ENCODE results near the gene GM2A.

The GM2A gene

GRCh38 chr5:151213803-151214613 lies 39.0 kb upstream of the GM2A start:
- Histone ChIP-seq H3K27ac (peak overlapping the region; percentile 97), H3K4me1 (ENCODE audit: control insufficient read depth in 1 of 2, insufficient read depth in 1 of 2, low read depth in 1 of 2, low read length in 1 of 2) (peaks cover 93 to 95% of the 10 kb centered on the region in 2 experiments), H3K9me3 (no peaks in the 10 kb centered on the region), H3K4me3 (ENCODE audit: low read depth in 1 of 2, low read length in 1 of 2) (peak overlapping the region; percentile 54 to 62), H3K27me3 (no peaks in the 10 kb centered on the region), H3K36me3 (no peaks in the 10 kb centered on the region)
- TF ChIP-seq, protein P1, sequence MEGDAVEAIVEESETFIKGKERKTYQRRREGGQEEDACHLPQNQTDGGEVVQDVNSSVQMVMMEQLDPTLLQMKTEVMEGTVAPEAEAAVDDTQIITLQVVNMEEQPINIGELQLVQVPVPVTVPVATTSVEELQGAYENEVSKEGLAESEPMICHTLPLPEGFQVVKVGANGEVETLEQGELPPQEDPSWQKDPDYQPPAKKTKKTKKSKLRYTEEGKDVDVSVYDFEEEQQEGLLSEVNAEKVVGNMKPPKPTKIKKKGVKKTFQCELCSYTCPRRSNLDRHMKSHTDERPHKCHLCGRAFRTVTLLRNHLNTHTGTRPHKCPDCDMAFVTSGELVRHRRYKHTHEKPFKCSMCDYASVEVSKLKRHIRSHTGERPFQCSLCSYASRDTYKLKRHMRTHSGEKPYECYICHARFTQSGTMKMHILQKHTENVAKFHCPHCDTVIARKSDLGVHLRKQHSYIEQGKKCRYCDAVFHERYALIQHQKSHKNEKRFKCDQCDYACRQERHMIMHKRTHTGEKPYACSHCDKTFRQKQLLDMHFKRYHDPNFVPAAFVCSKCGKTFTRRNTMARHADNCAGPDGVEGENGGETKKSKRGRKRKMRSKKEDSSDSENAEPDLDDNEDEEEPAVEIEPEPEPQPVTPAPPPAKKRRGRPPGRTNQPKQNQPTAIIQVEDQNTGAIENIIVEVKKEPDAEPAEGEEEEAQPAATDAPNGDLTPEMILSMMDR (IDR thresholded peaks at IDR 0.05): peak; percentile 18

DNA sequence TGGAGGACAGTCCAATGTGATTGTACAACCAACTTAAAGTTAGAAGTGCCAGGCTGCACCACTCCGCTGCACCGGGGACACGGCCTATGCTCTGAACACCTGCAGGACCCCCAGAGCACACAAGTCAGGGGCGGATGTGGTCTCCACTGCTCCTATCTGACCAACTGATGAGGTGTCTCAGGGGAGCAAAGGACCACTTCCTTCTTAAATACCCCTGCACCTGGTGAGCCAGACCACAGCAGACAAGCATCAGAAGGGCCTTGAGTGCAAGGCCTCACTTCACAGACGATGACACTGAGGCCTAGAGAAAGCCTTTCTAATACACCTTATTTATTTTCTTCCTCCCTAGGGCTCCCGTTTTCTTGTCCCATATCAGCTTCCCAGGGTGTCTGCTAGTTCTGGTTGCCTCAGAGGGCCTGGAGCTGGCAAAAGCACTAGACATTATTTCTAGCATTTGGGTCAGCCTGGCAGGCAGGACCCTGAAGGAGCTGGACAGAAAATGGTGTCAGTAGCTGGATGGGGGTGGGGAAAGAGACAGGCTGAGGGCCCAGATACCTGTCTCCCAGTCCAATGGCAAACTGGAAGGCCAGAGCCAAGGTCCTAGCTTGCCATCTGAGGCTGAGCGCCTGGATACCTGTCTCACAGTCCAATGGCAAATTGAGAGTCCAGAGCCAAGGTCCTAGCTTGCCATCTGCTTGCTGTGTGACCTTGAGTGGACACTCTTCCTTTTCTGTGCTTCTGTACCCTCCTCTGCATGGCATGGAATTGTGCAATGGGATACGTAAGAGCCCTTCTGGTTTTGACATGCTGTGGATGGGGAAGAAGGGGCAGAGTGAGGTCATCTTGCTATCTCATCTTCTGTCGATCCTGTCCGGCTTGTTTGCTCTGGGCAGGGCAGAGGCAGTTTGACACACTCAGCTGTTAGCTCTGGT lies 38.1 kb upstream of the GM2A start:
- H3K4me3 ChIP-seq (ENCODE audit: low read depth in 1 of 2, low read length in 1 of 2): peak overlapping the region; percentile 54 to 62
- no peaks in the 10 kb centered on the region for H3K36me3 ChIP-seq
- no peaks in the 10 kb centered on the region for H3K27me3 ChIP-seq
- TF ChIP-seq, protein P1 (IDR thresholded peaks at IDR 0.05): peak; percentile 25
- H3K4me1 ChIP-seq (ENCODE audit: control insufficient read depth in 1 of 2, insufficient read depth in 1 of 2, low read depth in 1 of 2, low read length in 1 of 2): peaks cover 87 to 93% of the 10 kb centered on the region in 2 experiments
- no peaks in the 10 kb centered on the region for H3K9me3 ChIP-seq
- peak overlapping the region; percentile 97 for H3K27ac ChIP-seq

DNA sequence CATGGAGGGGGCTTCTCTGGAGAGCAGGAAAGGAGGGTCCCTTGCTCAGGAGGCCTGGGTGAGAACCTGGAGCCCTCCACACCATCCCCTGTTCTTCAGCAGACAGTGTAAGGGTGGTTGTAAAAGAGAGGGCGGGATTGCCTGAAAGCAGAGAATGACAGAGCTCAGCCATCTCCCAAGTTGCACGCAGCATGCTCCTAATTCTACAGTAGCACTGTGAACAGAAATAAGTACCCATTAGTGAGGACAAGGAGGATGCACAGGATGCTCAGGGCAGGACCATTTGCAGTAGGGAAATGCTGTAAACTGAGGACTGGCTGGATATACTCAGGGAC lies 37.5 kb upstream of the GM2A start:
- peak overlapping the region; percentile 97 for H3K27ac ChIP-seq
- peaks cover 87 to 93% of the 10 kb centered on the region in 2 experiments for H3K4me1 ChIP-seq (ENCODE audit: control insufficient read depth in 1 of 2, insufficient read depth in 1 of 2, low read depth in 1 of 2, low read length in 1 of 2)
- H3K36me3 ChIP-seq: no peaks in the 10 kb centered on the region
- peak overlapping the region; percentile 54 to 62 for H3K4me3 ChIP-seq (ENCODE audit: low read depth in 1 of 2, low read length in 1 of 2)
- TF ChIP-seq, protein P1 (IDR thresholded peaks at IDR 0.05): no peak
- no peaks in the 10 kb centered on the region for H3K27me3 ChIP-seq
- H3K9me3 ChIP-seq: no peaks in the 10 kb centered on the region

DNA sequence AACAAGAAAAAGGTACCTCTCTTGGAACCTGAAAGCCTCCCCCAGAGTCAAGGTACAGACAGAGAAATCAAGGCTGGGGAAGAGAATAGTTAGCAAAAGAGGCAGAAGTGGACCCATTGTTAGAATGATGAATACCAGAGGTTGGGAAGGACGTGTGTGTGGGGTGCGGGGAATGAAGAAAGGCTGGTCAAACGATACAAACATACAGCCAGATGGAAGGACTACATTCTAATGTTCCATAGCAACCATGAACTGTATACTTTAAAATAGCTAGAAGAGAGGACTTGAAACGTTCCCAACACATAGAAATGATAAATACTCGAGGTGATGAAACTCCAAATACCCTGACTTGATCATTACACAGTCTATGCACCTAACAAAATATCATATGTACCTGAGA lies 36.2 kb upstream of the GM2A start:
- no peaks in the 10 kb centered on the region for H3K9me3 ChIP-seq
- H3K36me3 ChIP-seq: no peaks in the 10 kb centered on the region
- H3K4me3 ChIP-seq (ENCODE audit: low read depth in 1 of 2, low read length in 1 of 2): no peak overlapping the region
- peak overlapping the region; percentile 97 for H3K27ac ChIP-seq
- H3K27me3 ChIP-seq: no peaks in the 10 kb centered on the region
- TF ChIP-seq, protein P1 (IDR thresholded peaks at IDR 0.05): no peak
- H3K4me1 ChIP-seq (ENCODE audit: control insufficient read depth in 1 of 2, insufficient read depth in 1 of 2, low read depth in 1 of 2, low read length in 1 of 2): peaks cover 87 to 93% of the 10 kb centered on the region in 2 experiments

DNA sequence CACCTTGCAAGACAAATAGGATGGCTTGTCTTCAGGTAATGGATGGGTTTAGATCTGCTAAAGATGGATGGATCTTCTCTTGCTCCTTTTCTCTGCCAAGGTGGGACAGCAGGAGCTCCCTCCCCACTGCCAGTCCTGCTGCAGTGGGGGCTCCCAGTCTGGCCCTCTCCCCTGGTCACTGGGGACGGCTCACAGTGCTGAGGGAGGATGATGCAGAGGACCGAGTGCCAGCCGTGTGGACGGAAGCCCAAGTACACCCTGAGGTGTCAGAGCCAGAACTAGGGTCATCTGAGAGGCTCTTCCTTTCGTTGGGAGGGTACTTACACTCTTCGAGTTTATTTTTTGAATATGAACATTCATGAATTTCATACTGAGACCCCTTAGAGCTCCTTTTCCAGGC lies 34.8 kb upstream of the GM2A start:
- Histone ChIP-seq H3K36me3 (no peaks in the 10 kb centered on the region), H3K4me1 (ENCODE audit: control insufficient read depth in 1 of 2, insufficient read depth in 1 of 2, low read depth in 1 of 2, low read length in 1 of 2) (peaks cover 88 to 93% of the 10 kb centered on the region in 2 experiments), H3K27me3 (no peaks in the 10 kb centered on the region), H3K4me3 (ENCODE audit: low read depth in 1 of 2, low read length in 1 of 2) (no peak overlapping the region), H3K27ac (peak overlapping the region; percentile 97), H3K9me3 (no peaks in the 10 kb centered on the region)
- TF ChIP-seq, protein P1 (IDR thresholded peaks at IDR 0.05): no peak

Measured in neutrophil (primary cell).